Measurements from ENCODE around the gene TRAF3.

GRCh38 chr14:102771144-102771543 lies 6.1 kb upstream of the TRAF3 start:
- TF ChIP-seq GABPA (IDR thresholded peaks at IDR 0.05; ENCODE audit: low read depth) (no peak), CTCF (IDR thresholded peaks at IDR 0.05; ENCODE audit: insufficient read depth, low read length) (no peak), POLR2AphosphoS5 (IDR thresholded peaks at IDR 0.05; ENCODE audit: low read depth) (no peak), REST (IDR thresholded peaks at IDR 0.05; ENCODE audit: insufficient replicate concordance, low read depth) (no peak)

Data from HL-60 (cell line).